ENCODE results near the gene EEPD1.

EEPD1 gene

DNA sequence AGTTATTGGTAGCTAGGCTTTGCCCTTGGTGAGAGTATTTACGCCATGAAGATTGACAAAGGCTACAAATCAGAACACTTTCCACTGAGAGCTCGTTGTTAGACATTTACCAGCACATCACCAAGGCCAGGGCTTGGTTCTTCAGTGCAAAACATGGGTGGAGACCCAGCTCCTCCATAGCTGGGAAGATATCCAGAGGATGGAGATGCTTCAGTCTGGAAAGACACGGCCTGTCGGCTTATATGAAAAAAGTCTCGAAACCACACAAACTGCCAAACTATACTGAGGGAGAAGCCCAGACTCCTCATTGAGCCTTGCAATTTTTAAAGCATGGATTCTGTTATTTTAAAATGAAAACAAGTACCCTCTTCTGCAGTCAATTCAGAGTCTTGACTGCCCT, 153.2 kb downstream of the EEPD1 start (continued):
- TF ChIP-seq, protein P1, sequence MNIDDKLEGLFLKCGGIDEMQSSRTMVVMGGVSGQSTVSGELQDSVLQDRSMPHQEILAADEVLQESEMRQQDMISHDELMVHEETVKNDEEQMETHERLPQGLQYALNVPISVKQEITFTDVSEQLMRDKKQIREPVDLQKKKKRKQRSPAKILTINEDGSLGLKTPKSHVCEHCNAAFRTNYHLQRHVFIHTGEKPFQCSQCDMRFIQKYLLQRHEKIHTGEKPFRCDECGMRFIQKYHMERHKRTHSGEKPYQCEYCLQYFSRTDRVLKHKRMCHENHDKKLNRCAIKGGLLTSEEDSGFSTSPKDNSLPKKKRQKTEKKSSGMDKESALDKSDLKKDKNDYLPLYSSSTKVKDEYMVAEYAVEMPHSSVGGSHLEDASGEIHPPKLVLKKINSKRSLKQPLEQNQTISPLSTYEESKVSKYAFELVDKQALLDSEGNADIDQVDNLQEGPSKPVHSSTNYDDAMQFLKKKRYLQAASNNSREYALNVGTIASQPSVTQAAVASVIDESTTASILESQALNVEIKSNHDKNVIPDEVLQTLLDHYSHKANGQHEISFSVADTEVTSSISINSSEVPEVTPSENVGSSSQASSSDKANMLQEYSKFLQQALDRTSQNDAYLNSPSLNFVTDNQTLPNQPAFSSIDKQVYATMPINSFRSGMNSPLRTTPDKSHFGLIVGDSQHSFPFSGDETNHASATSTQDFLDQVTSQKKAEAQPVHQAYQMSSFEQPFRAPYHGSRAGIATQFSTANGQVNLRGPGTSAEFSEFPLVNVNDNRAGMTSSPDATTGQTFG (tag by site-specific recombination; IDR thresholded peaks at IDR 0.05; ENCODE audit: borderline replicate concordance): no peak
- no peak for TF ChIP-seq ZNF157 (tag by site-specific recombination; IDR thresholded peaks at IDR 0.05)

DNA sequence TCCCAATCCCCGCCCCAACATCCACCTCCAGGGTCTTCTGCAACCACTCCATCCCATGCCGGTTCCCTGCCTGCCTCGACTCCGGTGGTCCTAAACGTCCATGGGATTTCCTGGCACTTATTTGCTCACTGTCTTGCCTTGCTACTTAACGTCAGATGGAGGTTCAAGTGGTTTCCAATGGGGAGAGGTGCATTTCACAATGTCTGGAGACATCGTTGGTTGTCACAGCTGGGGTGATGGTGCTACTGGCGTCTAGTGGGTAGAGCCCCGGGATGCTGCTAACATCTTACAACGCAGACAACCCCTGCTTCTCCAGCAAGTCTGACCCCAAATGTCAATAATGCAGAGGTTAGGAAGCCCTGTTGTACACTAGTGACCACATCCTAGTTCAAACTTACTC, 153.7 kb downstream of the EEPD1 start:
- no peak overlapping the region for H3K4me3 ChIP-seq (ENCODE audit: low read depth, low read length)
- ChIA-PET CTCF (interaction anchor here (1.3 to 3.0 kb wide), 2 partner anchors 12 kb away, joined by 9 to 16 read pairs; no protein-coding TSS in a partner anchor), POLR2A (no interaction called here)
- H3K36me3 ChIP-seq (ENCODE audit: control insufficient read depth in 2 of 2, insufficient read depth in 1 of 2, low read length in 2 of 2): no peaks in the 10 kb centered on the region
- H3K4me1 ChIP-seq (ENCODE audit: control insufficient read depth, insufficient read depth, low read length): peaks cover 18% of the 10 kb centered on the region
- H3K9me3 ChIP-seq (ENCODE audit: control insufficient read depth, insufficient read depth, low read depth, low read length): no peaks in the 10 kb centered on the region
- no peak overlapping the region for H3K27ac ChIP-seq (ENCODE audit: extremely low read depth, low read depth, low read length)
- TF ChIP-seq ZBTB1 (tag by site-specific recombination; IDR thresholded peaks at IDR 0.05) (no peak), ZNF138 (tag by site-specific recombination; IDR thresholded peaks at IDR 0.05; ENCODE audit: borderline replicate concordance) (no peak), ZNF530 (tag by site-specific recombination; IDR thresholded peaks at IDR 0.05; ENCODE audit: low read depth) (no peak), ZNF624 (tag by site-specific recombination; IDR thresholded peaks at IDR 0.05) (no peak), ZBTB8A (tag by site-specific recombination; IDR thresholded peaks at IDR 0.05) (no peak), ZNF391 (tag by site-specific recombination; IDR thresholded peaks at IDR 0.05; ENCODE audit: borderline replicate concordance, low read depth) (no peak), ZNF175 (tag by site-specific recombination; IDR thresholded peaks at IDR 0.05) (no peak), MEIS1 (CRISPR knock-in tag; IDR thresholded peaks at IDR 0.05; ENCODE audit: borderline replicate concordance) (no peak), ZNF121 (tag by site-specific recombination; IDR thresholded peaks at IDR 0.05) (no peak), ZNF561 (tag by site-specific recombination; IDR thresholded peaks at IDR 0.05; ENCODE audit: borderline replicate concordance) (no peak), ZNF670 (tag by site-specific recombination; IDR thresholded peaks at IDR 0.05; ENCODE audit: low read depth) (no peak), ZNF274 (IDR thresholded peaks at IDR 0.05; ENCODE audit: low read length) (no peak), ZNF274 (tag by site-specific recombination; IDR thresholded peaks at IDR 0.05; ENCODE audit: borderline replicate concordance) (no peak), ZNF23 (tag by site-specific recombination; IDR thresholded peaks at IDR 0.05; ENCODE audit: borderline replicate concordance) (no peak), ZSCAN23 (tag by site-specific recombination; IDR thresholded peaks at IDR 0.05) (no peak), SCRT2 (tag by site-specific recombination; IDR thresholded peaks at IDR 0.05) (no peak)
- TF ChIP-seq, protein P2, sequence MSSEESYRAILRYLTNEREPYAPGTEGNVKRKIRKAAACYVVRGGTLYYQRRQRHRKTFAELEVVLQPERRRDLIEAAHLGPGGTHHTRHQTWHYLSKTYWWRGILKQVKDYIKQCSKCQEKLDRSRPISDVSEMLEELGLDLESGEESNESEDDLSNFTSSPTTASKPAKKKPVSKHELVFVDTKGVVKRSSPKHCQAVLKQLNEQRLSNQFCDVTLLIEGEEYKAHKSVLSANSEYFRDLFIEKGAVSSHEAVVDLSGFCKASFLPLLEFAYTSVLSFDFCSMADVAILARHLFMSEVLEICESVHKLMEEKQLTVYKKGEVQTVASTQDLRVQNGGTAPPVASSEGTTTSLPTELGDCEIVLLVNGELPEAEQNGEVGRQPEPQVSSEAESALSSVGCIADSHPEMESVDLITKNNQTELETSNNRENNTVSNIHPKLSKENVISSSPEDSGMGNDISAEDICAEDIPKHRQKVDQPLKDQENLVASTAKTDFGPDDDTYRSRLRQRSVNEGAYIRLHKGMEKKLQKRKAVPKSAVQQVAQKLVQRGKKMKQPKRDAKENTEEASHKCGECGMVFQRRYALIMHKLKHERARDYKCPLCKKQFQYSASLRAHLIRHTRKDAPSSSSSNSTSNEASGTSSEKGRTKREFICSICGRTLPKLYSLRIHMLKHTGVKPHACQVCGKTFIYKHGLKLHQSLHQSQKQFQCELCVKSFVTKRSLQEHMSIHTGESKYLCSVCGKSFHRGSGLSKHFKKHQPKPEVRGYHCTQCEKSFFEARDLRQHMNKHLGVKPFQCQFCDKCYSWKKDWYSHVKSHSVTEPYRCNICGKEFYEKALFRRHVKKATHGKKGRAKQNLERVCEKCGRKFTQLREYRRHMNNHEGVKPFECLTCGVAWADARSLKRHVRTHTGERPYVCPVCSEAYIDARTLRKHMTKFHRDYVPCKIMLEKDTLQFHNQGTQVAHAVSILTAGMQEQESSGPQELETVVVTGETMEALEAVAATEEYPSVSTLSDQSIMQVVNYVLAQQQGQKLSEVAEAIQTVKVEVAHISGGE (tag by site-specific recombination; conservative IDR thresholded peaks at IDR 0.05; ENCODE audit: low read depth): no peak
- TF ChIP-seq, protein P3, sequence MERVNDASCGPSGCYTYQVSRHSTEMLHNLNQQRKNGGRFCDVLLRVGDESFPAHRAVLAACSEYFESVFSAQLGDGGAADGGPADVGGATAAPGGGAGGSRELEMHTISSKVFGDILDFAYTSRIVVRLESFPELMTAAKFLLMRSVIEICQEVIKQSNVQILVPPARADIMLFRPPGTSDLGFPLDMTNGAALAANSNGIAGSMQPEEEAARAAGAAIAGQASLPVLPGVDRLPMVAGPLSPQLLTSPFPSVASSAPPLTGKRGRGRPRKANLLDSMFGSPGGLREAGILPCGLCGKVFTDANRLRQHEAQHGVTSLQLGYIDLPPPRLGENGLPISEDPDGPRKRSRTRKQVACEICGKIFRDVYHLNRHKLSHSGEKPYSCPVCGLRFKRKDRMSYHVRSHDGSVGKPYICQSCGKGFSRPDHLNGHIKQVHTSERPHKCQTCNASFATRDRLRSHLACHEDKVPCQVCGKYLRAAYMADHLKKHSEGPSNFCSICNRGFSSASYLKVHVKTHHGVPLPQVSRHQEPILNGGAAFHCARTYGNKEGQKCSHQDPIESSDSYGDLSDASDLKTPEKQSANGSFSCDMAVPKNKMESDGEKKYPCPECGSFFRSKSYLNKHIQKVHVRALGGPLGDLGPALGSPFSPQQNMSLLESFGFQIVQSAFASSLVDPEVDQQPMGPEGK (tag by site-specific recombination; IDR thresholded peaks at IDR 0.05): no peak
- TF ChIP-seq, protein P4, sequence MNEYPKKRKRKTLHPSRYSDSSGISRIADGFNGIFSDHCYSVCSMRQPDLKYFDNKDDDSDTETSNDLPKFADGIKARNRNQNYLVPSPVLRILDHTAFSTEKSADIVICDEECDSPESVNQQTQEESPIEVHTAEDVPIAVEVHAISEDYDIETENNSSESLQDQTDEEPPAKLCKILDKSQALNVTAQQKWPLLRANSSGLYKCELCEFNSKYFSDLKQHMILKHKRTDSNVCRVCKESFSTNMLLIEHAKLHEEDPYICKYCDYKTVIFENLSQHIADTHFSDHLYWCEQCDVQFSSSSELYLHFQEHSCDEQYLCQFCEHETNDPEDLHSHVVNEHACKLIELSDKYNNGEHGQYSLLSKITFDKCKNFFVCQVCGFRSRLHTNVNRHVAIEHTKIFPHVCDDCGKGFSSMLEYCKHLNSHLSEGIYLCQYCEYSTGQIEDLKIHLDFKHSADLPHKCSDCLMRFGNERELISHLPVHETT (tag by site-specific recombination; IDR thresholded peaks at IDR 0.05): no peak
- TF ChIP-seq, protein P5, sequence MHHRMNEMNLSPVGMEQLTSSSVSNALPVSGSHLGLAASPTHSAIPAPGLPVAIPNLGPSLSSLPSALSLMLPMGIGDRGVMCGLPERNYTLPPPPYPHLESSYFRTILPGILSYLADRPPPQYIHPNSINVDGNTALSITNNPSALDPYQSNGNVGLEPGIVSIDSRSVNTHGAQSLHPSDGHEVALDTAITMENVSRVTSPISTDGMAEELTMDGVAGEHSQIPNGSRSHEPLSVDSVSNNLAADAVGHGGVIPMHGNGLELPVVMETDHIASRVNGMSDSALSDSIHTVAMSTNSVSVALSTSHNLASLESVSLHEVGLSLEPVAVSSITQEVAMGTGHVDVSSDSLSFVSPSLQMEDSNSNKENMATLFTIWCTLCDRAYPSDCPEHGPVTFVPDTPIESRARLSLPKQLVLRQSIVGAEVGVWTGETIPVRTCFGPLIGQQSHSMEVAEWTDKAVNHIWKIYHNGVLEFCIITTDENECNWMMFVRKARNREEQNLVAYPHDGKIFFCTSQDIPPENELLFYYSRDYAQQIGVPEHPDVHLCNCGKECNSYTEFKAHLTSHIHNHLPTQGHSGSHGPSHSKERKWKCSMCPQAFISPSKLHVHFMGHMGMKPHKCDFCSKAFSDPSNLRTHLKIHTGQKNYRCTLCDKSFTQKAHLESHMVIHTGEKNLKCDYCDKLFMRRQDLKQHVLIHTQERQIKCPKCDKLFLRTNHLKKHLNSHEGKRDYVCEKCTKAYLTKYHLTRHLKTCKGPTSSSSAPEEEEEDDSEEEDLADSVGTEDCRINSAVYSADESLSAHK (tag by site-specific recombination; IDR thresholded peaks at IDR 0.05): no peak
